Loucy (cell line): Measurements from ENCODE around the gene RANBP9.

ENCODE experiments used
- H2AFZ ChIP-seq: fragments of 200-600 bp; sonication (generic); 2 replicates; pipeline ENCODE4 v1.6.0; 2016; ENCODE audit warnings: antibody characterized with exemption, mild to moderate bottlenecking, low read length, moderate library complexity
- H3F3A ChIP-seq: fragments of 200-600 bp; 2 replicates; pipeline ENCODE4 v1.6.0; 2016; ENCODE audit warnings: antibody characterized with exemption, low read depth, mild to moderate bottlenecking
- H3K27me3 ChIP-seq: fragments of 200-600 bp; sonication (generic); 2 replicates; pipeline ENCODE4 v1.6.1; 2014; ENCODE audit warnings: low read length, mild to moderate bottlenecking; ENCODE audit not compliant: insufficient read depth, poor library complexity, severe bottlenecking
- H3K36me3 ChIP-seq: fragments of 200-600 bp; sonication (generic); 2 replicates; pipeline ENCODE4 v1.6.1; 2016; ENCODE audit warnings: low read length; ENCODE audit not compliant: insufficient read depth
- H3K4me1 ChIP-seq: fragments of 200-600 bp; sonication (generic); 2 replicates; pipeline ENCODE4 v1.5.1; 2014; ENCODE audit warnings: low read length, mild to moderate bottlenecking; ENCODE audit not compliant: insufficient read depth, poor library complexity, severe bottlenecking
- H3K4me2 ChIP-seq: fragments of 200-600 bp; sonication (generic); 2 replicates; pipeline ENCODE4 v1.6.0; 2014; ENCODE audit warnings: antibody characterized with exemption, low read length, low read depth, mild to moderate bottlenecking; ENCODE audit not compliant: poor library complexity, severe bottlenecking
- H3K4me3 ChIP-seq: fragments of 200-600 bp; sonication (generic); 2 replicates; pipeline ENCODE4 v1.5.1; 2014; ENCODE audit warnings: low read length, mild to moderate bottlenecking, mixed read lengths; ENCODE audit not compliant: poor library complexity, severe bottlenecking
- H3K79me2 ChIP-seq: fragments of 200-600 bp; sonication (generic); 2 replicates; pipeline ENCODE4 v1.6.1; 2014; ENCODE audit warnings: low read length; ENCODE audit not compliant: insufficient read depth
- H3K9ac ChIP-seq: fragments of 200-600 bp; sonication (generic); 2 replicates; pipeline ENCODE4 v1.6.0; 2014; ENCODE audit warnings: mild to moderate bottlenecking, low read depth, low read length, moderate library complexity; ENCODE audit not compliant: poor library complexity, severe bottlenecking
- H3K9me2 ChIP-seq: fragments of 200-600 bp; sonication (generic); replicated peaks from 2 replicates; pipeline ENCODE4 v1.6.1; 2016; ENCODE audit warnings: low read depth, low read length, mixed read lengths
- H3K9me3 ChIP-seq: fragments of 200-600 bp; sonication (generic); 2 replicates; pipeline ENCODE4 v1.6.1; 2014; ENCODE audit warnings: mild to moderate bottlenecking, antibody characterized with exemption, low read length, low read depth; ENCODE audit not compliant: insufficient read depth
- H4K20me1 ChIP-seq: fragments of 200-600 bp; sonication (generic); 2 replicates; pipeline ENCODE4 v1.6.0; 2014; ENCODE audit warnings: antibody characterized with exemption, low read length, mild to moderate bottlenecking; ENCODE audit not compliant: insufficient read depth, poor library complexity, severe bottlenecking
- EZH2phosphoT487 ChIP-seq: fragments of 200-600 bp; IDR thresholded peaks from 2 replicates; pipeline ENCODE4 v1.6.1; 2018; ENCODE audit warnings: antibody characterized with exemption, mild to moderate bottlenecking, moderate library complexity, borderline replicate concordance
- TF ChIP-seq, protein P1 (sequence below): fragments of 200-600 bp; sonication (generic); conservative IDR thresholded peaks from 2 replicates; pipeline ENCODE4 v1.5.1; 2014; ENCODE audit warnings: mild to moderate bottlenecking, antibody characterized with exemption, low read length

Gene RANBP9

DNA sequence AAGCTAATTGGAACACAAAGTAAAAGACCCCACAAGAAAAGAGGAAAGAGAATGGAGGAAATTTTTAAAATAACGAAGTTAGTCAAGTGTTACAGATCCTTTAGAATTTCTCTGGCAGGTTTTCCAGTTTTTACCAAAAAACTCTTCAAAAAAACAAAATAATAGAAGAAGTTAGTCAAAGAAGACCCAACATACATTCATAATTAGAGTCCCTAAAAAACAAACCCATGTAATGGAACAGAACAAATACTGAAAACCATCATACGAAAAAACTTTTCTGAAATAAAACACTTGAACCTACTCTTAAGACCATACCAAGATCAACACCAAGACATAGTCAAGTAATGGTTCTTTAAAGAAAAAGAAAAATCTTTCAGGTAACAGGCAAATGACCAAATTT lies 31.6 kb downstream of the RANBP9 start:
- Histone ChIP-seq H3K4me1 (peaks cover 26% of the 10 kb centered on the region), H3F3A (peaks cover 3% of the 10 kb centered on the region; the same call in 1 of the 2 replicates), H3K9me3 (peaks cover 11% of the 10 kb centered on the region; the same call in 1 of the 2 replicates), H3K36me3 (peaks cover 34% of the 10 kb centered on the region), H2AFZ (no peak overlapping the region), H3K9me2 (no peaks in the 10 kb centered on the region), H3K9ac (no peak overlapping the region), H3K79me2 (peaks cover 96% of the 10 kb centered on the region), H4K20me1 (peaks cover 37% of the 10 kb centered on the region), H3K27me3 (no peaks in the 10 kb centered on the region), H3K4me3 (no peak overlapping the region), H3K4me2 (no peak overlapping the region)
- no peak for TF ChIP-seq EZH2phosphoT487
- TF ChIP-seq, protein P1, sequence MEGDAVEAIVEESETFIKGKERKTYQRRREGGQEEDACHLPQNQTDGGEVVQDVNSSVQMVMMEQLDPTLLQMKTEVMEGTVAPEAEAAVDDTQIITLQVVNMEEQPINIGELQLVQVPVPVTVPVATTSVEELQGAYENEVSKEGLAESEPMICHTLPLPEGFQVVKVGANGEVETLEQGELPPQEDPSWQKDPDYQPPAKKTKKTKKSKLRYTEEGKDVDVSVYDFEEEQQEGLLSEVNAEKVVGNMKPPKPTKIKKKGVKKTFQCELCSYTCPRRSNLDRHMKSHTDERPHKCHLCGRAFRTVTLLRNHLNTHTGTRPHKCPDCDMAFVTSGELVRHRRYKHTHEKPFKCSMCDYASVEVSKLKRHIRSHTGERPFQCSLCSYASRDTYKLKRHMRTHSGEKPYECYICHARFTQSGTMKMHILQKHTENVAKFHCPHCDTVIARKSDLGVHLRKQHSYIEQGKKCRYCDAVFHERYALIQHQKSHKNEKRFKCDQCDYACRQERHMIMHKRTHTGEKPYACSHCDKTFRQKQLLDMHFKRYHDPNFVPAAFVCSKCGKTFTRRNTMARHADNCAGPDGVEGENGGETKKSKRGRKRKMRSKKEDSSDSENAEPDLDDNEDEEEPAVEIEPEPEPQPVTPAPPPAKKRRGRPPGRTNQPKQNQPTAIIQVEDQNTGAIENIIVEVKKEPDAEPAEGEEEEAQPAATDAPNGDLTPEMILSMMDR, result no peak

DNA sequence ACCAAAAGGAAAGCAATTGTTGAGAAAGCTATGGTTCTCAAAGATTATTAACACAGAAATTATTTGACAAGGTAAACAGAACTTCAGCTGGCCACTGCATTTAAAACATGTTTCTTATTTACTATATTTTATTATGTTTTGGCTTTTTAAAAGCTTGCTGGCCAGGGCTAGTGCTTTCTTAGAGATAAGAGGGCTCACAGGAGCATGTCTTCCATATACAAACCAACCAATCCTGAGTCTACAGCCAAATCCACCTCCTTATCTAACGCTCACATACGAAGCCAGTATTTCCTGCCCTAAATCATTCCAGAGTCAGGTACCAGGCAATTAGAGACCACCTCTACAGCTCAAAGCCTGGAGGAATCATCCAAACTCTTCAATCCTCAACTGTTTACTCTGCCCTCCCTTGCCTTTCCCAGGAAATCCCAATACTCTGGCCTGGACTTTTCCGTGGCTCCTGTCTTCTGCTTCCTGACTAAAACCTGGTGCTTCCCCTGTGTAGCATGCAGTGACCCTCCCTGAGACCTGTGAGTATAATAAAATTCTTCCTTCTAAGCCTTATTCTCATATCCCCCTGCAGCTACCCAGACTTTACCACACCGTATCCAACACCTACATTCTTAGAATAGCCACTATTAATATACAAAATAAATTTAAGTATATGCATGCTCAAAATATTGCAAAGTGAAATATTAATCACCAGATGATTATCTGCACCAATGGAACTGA lies 33.2 kb downstream of the RANBP9 start:
- TF ChIP-seq, protein P1, result no peak
- no peak for TF ChIP-seq EZH2phosphoT487
- H2AFZ ChIP-seq, result no peak overlapping the region
- H3F3A ChIP-seq, result peaks cover 3% of the 10 kb centered on the region; the same call in 1 of the 2 replicates
- H3K36me3 ChIP-seq, result peaks cover 35% of the 10 kb centered on the region
- H3K9ac ChIP-seq, result no peak overlapping the region
- H3K27me3 ChIP-seq, result no peaks in the 10 kb centered on the region
- peaks cover 26% of the 10 kb centered on the region for H3K4me1 ChIP-seq
- H3K9me2 ChIP-seq, result no peaks in the 10 kb centered on the region
- peaks cover 96% of the 10 kb centered on the region for H3K79me2 ChIP-seq
- H4K20me1 ChIP-seq, result peaks cover 44% of the 10 kb centered on the region
- H3K4me2 ChIP-seq, result peak overlapping the region; percentile 18
- H3K4me3 ChIP-seq, result no peak overlapping the region
- H3K9me3 ChIP-seq, result peaks cover 11% of the 10 kb centered on the region; the same call in 1 of the 2 replicates

DNA sequence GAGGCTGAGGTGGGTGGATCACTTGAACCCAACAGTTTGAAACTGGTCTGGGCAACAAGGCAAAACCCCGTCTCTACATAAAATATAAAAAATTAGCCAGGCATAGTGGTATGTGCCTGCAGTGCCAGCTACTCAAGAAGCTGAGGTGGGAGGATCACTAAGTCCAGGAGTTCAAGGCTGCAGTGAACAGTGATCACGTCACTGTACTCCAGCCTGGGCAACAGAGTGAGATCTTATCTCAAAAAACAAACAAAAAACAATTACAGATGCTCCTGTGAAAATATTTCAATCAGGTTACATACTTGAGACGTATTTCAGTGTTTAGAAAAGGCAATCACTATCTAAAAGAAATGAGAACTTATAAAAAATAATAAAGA lies 33.8 kb downstream of the RANBP9 start:
- Histone ChIP-seq H4K20me1 (peaks cover 49% of the 10 kb centered on the region), H2AFZ (no peak overlapping the region), H3K9me3 (peaks cover 11% of the 10 kb centered on the region; the same call in 1 of the 2 replicates), H3K9ac (no peak overlapping the region), H3F3A (peaks cover 3% of the 10 kb centered on the region; the same call in 1 of the 2 replicates), H3K79me2 (peaks cover 96% of the 10 kb centered on the region), H3K4me1 (peaks cover 26% of the 10 kb centered on the region), H3K36me3 (peaks cover 35% of the 10 kb centered on the region), H3K9me2 (no peaks in the 10 kb centered on the region), H3K4me3 (no peak overlapping the region), H3K27me3 (no peaks in the 10 kb centered on the region), H3K4me2 (peak overlapping the region; percentile 18)
- TF ChIP-seq, protein P1, result no peak
- no peak for TF ChIP-seq EZH2phosphoT487
